HG03159 (cell line): Measurements from ENCODE around the gene SLC25A45.

Source experiments
- ATAC-seq: cut with Tn5 transposase; IDR thresholded peaks from one replicate; pipeline ENCODE4 v1.9.1; 2021; ENCODE audit warnings: mild to moderate bottlenecking, moderate library complexity; ENCODE audit not compliant: unreplicated experiment

The SLC25A45 gene

DNA sequence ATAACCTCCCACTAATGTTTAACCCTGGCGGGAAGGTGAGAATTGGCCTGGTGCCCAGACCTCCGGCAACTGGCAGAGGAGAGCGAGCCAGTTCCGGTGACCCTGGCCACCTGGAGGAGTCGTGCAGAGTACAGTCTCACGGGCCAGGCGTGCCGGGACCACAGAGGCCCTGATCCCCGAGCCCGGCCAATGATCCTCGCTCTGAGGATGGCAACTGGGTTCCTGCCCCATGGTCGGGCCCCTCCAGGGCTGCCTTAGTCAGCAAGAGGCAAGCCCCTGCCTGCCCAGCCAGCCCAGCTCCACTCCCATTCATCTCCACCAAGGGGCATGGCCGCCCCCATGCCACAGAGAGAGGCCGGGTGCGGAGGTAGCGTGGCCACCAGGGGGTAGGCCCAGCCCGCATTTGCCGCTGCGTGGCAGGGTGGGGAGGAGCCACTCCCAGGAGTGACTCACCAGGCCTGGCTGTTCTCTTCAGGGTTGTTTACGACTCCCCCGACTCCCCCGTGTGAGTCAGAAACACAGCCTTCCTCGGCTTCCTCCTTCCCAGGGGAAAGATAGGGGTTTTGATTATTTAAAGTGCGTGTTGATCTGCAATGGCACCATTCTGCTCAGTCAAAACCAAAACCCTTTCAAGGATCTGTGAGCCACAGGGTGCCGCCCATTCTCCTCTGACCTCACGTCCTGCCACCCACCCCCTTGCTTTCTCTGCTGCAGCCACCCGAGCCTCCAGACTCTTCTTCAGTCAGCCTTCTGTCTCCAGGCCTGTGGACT lies at the start of gene SLC25A45:
SLC25A45 (minus strand) TSS at position 614 of the 771 bp plus-strand sequence. CDS start 695 bp downstream, outside the sequence.
- ATAC-seq: peak; percentile 59

DNA sequence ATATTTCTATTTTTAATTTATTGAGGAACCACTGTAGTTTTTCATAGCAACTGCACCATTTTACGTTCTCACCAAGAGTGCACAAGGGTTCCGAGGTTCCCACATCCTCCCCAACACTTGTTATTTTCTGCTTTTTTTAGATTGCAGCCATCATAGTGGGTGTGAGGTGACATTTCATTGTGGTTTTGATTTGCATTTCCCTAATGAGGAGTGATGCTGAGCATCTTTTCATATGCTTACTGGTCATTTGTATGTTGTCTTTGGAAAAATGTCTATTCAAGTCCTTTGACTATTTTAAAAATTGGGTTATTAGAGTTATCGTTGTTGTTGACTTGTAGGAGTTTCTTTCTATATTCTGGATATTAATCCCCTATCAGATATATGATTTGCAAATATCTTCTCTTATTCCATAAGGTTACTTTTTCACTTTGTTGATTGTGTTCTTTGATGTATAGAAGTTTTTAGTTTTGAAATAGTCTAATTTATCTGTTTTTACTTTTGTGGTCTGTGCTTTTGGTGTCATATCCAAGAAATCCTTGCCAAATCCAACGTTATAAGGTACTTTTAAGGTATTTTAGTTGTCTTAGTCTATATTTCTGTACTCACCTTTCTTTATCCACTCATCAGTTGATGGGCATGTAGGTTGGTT lies 49.1 kb upstream of the SLC25A45 start:
- no peak for ATAC-seq

- no peak for ATAC-seq
Measured at GRCh38 chr11:65430406-65431217, 48.2 kb upstream of the SLC25A45 start.

GRCh38 chr11:65429724-65430405 lies 47.4 kb upstream of the SLC25A45 start:
- ATAC-seq: no peak

- no peak for ATAC-seq
Measured at GRCh38 chr11:65429068-65429681, 46.7 kb upstream of the SLC25A45 start.

DNA sequence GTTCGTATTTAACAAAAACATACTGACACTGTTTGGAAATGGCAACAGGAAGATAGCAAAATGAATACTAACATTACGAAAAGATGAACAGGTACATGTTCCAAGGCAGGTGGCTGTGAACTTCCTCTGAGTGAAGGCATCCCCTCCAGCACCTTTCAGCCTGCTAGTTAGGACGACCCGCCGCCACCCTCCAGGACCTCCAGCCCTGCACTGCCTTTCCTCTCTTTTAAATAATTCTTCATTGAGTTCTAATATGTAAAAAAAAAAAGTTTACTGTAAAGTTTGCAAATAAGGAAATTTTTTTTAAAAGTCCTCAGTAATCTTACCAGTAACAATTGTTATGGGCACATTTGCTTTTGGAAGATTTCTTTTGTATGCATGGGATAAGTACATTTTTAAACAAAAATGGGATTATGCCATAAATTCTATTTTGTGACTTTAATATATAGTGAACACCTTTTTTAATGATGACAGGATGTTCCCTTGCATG lies 46.2 kb upstream of the SLC25A45 start:
- no peak for ATAC-seq

DNA sequence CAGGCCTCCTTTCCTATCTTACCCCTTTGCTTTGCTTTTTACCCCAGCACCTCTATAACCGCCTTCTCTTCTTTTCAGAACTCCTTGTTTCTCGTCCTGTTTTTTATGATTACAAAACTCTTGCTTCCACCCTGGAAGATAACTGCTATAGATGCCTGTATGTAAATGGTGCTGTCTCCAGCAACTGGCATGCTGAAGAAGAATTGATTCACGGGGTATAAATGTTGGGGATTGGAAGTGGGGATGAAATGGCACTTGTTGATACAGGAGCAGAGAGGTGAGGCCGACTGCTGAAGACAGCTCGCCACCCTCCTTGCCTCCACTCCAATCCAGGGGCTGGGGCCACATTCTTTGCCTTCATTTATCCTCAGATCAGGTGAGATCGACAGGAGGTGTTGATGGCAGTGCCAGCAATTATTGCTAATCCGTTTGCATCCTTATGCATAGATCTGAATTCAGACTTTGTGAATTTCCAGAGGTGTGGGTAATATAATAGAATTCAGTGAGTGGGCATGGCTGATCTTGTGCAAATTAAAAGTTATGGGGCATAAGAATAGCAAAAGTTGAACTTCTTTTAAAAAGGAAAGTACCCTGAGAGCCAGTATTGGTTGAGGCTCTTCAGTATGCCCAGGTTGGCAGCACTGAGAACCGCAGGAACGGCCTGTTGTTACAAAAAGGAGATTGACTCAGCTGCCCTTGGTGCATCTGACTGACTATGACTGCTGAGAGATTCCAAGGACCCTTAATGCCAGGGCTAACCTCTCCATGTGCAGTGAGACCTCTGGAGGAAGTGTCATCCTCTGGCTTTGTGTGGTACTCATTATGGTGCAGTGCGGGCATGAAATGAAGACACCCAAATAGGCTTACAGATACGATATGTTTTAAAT lies 45.5 kb upstream of the SLC25A45 start:
- no peak for ATAC-seq

DNA sequence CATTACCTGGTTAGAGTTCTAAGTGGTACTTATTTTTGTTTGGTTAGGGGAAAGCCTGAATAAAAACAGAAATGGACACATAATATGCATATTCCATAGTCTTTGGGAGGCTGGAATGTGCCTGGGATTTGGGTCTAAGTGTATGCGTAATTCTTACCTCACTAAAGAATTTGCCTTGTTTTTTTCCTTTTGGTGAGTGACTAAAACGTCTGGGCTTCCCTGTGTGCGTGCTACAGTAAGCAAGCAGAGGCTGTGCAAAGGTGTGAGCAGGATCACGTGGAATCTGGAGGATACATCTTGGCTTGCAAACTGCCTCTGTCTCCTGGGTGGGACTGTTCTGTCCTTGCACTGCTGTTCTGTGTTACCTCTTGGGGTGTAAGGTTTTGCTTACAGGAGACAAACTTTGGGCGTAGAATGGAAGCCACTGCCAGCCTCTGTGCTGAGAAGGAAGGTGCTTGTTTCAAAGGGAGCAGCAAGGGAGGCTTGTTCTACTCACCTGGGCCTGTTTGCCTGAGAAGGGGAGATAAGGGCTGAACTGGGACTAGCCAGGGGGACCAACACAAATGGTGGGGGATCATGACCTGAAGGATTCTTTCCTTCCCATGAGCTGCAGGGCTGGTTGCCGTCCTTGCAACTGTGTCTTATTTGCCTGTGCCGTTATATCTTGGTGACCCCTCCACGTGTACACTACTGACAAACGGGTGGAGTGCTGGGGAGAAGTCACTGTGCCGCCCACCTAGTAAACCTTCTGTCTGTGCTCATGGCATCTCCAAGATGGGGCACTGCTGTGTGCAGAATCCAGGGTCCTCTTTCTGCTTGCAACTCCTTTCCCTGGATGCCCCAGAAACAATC lies 44.6 kb upstream of the SLC25A45 start:
- ATAC-seq: no peak

GRCh38 chr11:65425971-65426838 lies 43.8 kb upstream of the SLC25A45 start:
- ATAC-seq: peak; percentile 26

DNA sequence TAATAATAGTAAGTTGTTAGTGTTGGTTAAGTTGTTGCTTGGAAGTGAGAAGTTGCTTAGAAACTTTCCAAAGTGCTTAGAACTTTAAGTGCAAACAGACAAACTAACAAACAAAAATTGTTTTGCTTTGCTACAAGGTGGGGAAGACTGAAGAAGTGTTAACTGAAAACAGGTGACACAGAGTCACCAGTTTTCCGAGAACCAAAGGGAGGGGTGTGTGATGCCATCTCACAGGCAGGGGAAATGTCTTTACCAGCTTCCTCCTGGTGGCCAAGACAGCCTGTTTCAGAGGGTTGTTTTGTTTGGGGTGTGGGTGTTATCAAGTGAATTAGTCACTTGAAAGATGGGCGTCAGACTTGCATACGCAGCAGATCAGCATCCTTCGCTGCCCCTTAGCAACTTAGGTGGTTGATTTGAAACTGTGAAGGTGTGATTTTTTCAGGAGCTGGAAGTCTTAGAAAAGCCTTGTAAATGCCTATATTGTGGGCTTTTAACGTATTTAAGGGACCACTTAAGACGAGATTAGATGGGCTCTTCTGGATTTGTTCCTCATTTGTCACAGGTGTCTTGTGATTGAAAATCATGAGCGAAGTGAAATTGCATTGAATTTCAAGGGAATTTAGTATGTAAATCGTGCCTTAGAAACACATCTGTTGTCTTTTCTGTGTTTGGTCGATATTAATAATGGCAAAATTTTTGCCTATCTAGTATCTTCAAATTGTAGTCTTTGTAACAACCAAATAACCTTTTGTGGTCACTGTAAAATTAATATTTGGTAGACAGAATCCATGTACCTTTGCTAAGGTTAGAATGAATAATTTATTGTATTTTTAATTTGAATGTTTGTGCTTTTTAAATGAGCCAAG lies 42.9 kb upstream of the SLC25A45 start:
- no peak for ATAC-seq

DNA sequence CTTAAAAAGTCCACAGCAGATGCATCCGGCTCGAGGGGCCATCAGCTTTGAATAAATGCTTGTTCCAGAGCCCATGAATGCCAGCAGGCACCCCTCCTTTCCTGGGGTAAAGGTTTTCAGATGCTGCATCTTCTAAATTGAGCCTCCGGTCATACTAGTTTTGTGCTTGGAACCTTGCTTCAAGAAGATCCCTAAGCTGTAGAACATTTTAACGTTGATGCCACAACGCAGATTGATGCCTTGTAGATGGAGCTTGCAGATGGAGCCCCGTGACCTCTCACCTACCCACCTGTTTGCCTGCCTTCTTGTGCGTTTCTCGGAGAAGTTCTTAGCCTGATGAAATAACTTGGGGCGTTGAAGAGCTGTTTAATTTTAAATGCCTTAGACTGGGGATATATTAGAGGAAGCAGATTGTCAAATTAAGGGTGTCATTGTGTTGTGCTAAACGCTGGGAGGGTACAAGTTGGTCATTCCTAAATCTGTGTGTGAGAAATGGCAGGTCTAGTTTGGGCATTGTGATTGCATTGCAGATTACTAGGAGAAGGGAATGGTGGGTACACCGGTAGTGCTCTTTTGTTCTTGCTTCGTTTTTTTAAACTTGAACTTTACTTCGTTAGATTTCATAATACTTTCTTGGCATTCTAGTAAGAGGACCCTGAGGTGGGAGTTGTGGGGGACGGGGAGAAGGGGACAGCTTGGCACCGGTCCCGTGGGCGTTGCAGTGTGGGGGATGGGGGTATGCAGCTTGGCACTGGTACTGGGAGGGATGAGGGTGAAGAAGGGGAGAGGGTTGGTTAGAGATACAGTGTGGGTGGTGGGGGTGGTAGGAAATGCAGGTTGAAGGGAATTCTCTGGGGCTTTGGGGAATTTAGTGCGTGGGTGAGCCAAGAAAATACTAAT lies 42.0 kb upstream of the SLC25A45 start:
- no peak for ATAC-seq

DNA sequence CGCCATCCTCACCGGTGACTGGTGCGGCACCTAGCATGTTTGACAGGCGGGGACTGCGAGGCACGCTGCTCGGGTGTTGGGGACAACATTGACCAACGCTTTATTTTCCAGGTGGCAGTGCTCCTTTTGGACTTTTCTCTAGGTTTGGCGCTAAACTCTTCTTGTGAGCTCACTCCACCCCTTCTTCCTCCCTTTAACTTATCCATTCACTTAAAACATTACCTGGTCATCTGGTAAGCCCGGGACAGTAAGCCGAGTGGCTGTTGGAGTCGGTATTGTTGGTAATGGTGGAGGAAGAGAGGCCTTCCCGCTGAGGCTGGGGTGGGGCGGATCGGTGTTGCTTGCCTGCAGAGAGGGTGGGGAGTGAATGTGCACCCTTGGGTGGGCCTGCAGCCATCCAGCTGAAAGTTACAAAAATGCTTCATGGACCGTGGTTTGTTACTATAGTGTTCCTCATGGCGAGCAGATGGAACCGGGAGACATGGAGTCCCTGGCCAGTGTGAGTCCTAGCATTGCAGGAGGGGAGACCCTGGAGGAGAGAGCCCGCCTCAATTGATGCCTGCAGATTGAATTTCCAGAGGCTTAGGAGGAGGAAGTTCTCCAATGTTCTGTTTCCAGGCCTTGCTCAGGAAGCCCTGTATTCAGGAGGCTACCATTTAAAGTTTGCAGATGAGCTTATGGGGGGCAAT lies 41.2 kb upstream of the SLC25A45 start:
- no peak for ATAC-seq

GRCh38 chr11:65422633-65423515 lies 40.4 kb upstream of the SLC25A45 start, which contains the start of gene NEAT1:
TSS of gene NEAT1 (plus strand) at chr11:65422798.
- no peak for ATAC-seq
